HG02938 (cell line): ENCODE results near the gene MRPL40.
A peak's percentile ranks its signal among the peaks of the same experiment; 100 is the strongest.

Experiments used
- ATAC-seq: cut with Tn5 transposase; IDR thresholded peaks from one replicate; pipeline ENCODE4 v1.9.1; 2021; ENCODE audit warnings: mild to moderate bottlenecking, moderate library complexity; ENCODE audit not compliant: unreplicated experiment

MRPL40 gene

DNA sequence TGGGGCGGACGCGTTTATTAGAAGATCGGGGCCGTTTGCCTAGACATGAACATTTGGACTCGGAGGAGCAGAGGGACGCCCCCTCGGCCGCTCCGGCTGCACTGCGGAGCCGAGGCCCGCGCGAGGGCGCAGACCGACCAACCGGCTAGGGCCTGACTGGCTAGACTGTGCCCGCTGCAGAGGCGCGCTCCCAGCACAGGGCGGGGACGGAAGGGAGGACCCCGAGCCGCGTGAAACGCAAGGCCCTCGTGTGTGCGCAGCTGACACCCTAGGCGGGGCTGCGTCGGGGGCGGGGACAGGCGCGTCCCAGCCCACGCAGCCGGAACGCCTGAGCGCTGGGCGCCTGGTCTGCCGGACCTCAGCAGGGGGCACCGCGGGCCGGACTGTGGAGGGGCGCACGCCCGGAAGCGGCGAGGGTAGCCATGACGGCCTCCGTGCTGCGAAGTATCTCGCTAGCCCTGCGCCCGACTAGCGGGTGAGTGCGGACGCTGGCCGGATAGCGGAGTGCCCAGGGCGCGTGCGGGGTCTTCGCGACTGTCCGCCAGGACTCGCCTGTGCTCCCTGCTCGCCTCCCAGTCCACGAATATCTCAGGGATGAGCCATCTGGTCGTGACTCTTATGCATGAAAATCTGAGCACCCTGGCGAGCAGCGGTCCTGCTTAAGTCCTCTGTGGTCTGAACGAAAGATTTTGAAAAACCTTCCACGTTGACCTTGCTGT, at the start of gene MRPL40:
Gene MRPL40 (plus strand): TSS at position 413 of the 719 bp plus-strand sequence. CDS start 10 bp downstream, at position 423.
- ATAC-seq, result peak; percentile 59

GRCh38 chr22:19383292-19383691, 49.1 kb upstream of the MRPL40 start:
- no peak for ATAC-seq

DNA sequence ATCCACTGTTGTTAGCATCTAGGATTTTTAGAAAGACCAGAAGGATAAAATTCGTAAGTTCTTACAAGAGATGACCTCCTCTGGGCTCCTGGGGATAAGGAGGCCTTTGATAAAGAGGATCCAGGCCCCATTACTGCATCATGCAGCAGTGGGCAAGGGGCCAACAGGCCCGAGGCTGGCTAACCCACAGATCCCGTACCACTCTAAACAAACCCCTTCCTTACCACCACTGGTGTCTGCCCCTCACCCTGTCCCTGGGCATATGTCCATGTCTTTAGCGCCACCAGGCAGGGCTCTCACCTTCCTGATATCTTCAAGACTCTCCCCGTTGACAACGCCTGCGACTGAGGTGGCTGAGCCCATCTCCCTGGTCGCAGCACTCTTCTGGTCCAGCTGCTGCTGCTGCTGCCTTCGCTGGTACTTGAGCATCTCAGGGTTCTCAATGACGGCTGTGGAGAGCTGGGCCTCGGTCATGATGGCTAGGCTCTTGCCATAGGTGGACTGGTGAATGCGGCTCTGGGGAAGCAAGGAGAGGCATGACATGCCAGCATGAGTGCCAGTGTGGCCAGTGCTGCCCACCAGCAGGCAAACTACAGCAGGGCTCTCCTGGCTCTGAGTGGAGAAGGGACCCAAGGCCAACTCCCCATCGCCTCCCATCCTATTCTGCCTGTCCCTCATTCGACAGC, 47.0 kb upstream of the MRPL40 start:
- ATAC-seq, result no peak

- ATAC-seq, result no peak
These were observed 46.1 kb upstream of the MRPL40 start for GRCh38 chr22:19386248-19386647.

DNA sequence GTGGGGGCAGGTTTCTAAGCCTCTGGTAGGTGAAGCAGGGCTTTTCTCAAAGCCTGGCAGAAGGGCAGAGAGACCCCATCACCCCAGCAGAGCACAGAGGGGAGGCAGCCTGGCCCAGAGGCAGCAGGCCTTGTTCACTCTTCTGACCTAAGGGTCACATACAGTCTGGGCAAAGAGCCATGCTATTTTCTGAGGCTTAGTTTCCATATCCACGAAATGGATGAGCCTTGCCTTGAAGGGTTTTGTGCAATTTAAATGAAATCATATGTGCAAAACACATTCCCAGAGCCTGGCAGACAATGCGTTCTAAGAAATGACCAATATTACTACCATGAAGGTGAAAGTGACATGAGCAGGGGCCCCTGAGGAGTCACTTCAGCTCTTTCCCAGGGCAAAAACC, 45.3 kb upstream of the MRPL40 start:
- ATAC-seq, result no peak

DNA sequence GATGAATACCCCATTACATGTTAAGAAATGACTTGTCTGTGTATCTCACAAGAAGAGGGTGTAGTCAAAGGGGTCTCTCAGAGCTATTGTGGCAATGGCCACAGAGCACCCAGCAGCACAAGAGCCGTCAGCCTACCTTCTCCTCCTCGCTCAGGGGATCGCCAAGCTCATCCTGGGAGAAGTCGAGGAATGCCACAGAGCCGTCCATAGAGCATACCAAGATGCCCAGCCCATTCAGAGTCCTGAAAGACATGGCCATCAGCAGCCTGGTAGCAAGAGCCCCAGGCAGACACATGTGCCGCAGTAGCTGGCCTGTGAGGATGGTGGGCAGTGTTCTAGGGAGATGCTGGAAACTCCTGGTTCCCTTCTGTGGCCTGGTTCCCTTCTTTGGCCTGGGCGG, 44.8 kb upstream of the MRPL40 start:
- ATAC-seq, result no peak

DNA sequence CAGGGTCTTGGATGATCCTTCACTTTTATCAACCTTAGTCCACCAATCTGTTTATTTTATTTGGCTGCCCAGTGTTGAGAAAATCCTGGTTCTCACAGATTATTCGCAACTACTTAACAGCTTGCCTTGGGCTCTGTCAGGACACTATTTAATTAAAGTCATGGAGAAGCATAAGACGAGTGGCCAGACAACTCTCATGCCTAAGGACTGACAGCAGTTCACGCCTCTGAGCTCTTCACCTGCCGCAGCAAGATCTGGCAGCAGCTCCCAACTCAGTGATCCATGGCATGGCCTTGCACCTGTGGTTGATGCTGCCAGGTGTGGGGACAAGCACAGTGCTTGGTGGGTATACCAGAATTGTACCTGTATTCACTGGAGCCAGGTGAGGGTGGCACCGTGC, 38.6 kb upstream of the MRPL40 start:
- ATAC-seq, result no peak

GRCh38 chr22:19394274-19395050, 37.9 kb upstream of the MRPL40 start:
- ATAC-seq, result no peak

- no peak for ATAC-seq
These were observed 37.1 kb upstream of the MRPL40 start for GRCh38 chr22:19395276-19395675.

- no peak for ATAC-seq
These were observed 35.8 kb upstream of the MRPL40 start for GRCh38 chr22:19396561-19396933.

DNA sequence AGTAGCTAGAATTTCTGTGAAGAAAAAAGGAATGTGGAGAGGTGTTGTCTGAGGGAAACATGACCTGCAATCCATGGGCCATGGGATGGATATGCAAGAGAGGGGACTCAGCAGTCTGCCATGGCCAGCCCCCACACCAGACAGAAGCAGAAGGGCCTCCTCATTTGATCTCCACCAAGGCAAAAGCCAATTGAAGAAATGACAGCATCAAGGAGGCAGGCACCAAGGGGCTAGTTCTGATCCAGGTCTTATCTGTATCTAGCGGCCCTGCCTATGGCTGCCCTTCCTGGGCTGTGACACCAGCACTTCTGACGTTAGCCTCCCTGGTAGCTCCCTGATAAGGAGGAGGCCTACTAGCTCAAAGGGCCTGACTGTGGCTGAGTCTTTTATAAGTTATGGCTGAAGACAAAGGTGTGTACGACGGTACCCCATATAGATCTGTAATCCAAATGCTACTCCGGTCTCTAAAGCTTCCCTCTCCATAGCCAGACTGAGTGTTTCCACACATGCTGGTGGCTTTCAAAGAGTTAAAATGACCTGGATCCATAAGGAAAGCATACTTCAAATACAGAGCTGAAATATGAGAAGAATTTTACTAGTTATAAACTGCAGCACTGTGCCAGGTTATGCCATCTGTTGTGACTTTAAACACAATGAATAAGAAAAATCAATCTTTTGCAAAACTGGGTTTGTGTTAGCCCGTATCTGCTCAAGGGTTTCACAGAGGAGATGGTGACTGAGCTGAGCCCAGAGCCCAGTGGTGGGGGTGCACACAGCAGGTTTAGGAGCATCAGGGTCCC, 35.2 kb upstream of the MRPL40 start:
- ATAC-seq, result no peak

DNA sequence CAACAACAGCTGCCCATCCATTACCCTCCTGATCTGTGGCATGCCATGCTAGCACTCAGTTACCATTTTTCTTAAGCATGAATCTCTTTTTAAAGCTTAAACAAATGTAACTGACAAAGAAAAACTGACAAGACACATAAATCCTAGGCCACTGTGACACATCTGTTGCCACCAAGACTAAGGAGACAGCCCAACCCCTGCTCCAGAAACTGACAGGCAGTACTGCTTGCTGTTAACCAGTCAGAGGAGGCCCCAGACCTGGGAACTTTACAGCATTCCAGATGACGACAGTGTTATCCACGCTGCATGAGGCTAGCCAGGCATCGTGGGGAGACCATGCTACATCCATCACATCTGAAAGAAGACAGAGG, 34.6 kb upstream of the MRPL40 start:
- no peak for ATAC-seq

GRCh38 chr22:19398206-19398605, 34.1 kb upstream of the MRPL40 start:
- no peak for ATAC-seq

DNA sequence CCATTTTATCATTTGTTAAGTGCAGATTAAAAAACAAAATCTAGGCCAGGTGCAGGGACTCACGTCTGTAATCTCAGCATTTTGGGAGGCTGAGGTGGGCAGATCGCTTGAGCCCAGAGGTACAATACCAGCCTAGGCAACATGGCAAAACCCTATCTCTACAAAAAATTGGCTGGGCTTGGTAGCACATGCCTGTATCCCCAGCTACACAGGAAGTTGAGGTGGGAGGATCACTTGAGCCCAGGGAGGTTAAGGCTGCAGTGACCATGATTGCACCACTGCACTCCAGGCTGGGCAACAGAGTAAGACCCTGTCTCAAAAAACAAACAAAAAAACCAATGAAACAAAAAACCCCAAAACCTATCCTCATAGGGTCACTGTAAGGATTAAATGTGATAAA, 33.7 kb upstream of the MRPL40 start:
- no peak for ATAC-seq

GRCh38 chr22:19400881-19401280, 31.5 kb upstream of the MRPL40 start:
- ATAC-seq, result no peak

DNA sequence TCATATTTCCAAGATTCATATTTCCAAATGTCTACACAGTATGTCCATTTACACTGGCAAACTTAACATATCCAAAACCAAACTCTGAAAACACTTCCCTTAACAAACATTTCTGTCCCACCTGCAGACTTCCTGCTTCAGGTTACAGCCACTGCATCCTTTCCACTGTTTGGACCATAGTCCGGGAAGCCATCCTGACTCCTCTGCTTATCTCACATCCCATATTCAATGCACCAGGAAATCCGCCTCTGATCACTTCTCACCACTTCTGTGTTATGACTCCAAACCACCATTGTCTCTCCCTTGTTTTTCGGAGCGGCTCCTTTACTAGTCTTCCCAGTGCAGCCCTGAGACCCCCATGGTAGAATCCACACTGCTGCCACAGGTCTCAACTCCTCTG, 30.9 kb upstream of the MRPL40 start:
- no peak for ATAC-seq

GRCh38 chr22:19402642-19403191, 29.6 kb upstream of the MRPL40 start:
- no peak for ATAC-seq

DNA sequence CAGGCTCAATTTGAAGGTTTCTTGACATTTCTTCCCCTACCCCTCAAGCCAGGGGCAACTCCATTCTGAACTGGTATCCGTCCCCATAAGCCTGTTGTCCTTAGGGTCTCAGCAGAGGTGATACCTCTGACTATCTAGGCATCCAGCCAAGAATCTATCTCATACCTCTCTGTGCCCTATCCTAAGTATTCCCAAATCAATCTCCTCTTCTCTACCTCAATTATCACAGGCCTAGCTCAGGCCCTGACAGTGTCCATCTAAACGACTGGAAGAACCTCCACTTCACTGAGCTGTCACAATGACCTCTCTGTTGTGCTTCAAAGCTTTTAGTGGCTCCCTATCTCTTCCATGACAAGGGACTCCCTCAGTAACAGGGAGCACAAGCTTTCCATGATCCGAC, 27.7 kb upstream of the MRPL40 start:
- no peak for ATAC-seq

GRCh38 chr22:19405133-19405532, 27.2 kb upstream of the MRPL40 start:
- no peak for ATAC-seq

GRCh38 chr22:19405652-19406051, 26.7 kb upstream of the MRPL40 start:
- ATAC-seq, result no peak

- no peak for ATAC-seq
These were observed 26.0 kb upstream of the MRPL40 start for GRCh38 chr22:19406281-19406811.
